Upper lobe of left lung (tissue), 4 donors: Measurements from ENCODE around the gene RAP2A.

Source experiments
- POLR2AphosphoS5 ChIP-seq, 2 donors: sonication (generic); formaldehyde crosslinking; IDR thresholded peaks; one replicate each; pipeline ENCODE4 v1.5.1; 2017; ENCODE audit warnings: antibody characterized with exemption in 2 of 2
- TF ChIP-seq, protein P1 (sequence below), 6 experiments: fragments of 450-650 bp in 4 of 6; fragments of 200-600 bp in 2 of 6; sonication (generic) in 2 of 6; IDR thresholded peaks; one replicate each; pipeline ENCODE4 v1.5.1; 2016 to 2019; ENCODE audit warnings: antibody characterized with exemption in 6 of 6

DNA sequence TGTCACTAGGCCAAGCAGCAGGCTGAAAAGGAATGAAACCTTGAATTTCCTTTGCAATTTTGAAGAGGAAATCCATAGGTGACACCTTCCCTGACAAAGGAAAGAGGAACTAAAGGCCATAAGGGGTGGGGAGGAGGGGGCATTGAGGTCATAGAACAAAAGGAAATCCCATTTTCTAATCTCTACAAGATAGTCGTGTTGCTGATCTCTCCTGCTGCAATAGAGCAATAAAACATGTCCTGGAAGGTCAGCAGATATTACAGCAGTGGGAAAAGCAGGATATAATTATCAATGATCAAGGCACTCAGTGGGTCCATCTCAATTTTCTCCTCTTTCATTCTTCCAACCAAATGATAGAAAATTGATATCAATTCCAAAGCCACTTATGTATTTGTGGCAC is 20.3 kb upstream of the RAP2A start:
- no peak for TF ChIP-seq POLR2AphosphoS5 (IDR thresholded peaks at IDR 0.05)
- TF ChIP-seq, protein P1, sequence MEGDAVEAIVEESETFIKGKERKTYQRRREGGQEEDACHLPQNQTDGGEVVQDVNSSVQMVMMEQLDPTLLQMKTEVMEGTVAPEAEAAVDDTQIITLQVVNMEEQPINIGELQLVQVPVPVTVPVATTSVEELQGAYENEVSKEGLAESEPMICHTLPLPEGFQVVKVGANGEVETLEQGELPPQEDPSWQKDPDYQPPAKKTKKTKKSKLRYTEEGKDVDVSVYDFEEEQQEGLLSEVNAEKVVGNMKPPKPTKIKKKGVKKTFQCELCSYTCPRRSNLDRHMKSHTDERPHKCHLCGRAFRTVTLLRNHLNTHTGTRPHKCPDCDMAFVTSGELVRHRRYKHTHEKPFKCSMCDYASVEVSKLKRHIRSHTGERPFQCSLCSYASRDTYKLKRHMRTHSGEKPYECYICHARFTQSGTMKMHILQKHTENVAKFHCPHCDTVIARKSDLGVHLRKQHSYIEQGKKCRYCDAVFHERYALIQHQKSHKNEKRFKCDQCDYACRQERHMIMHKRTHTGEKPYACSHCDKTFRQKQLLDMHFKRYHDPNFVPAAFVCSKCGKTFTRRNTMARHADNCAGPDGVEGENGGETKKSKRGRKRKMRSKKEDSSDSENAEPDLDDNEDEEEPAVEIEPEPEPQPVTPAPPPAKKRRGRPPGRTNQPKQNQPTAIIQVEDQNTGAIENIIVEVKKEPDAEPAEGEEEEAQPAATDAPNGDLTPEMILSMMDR (IDR thresholded peaks at IDR 0.05), result no peak
